OCI-LY3 (cell line): ENCODE data around the gene MRRF.

Experiments used
- H2AFZ ChIP-seq: fragments of 200-600, 300-600 bp; shearing (Covaris generic); 2 replicates; pipeline ENCODE4 v1.6.0; 2014; ENCODE audit warnings: antibody characterized with exemption, low read depth, low read length
- H3K27ac ChIP-seq: fragments of 200-600, 300-600 bp; sonication (generic); 2 replicates; pipeline ENCODE4 v1.5.1; 2014; ENCODE audit warnings: mild to moderate bottlenecking, low read length, moderate library complexity, mixed read lengths
- H3K27me3 ChIP-seq: fragments of 200-600, 300-600 bp; sonication (generic); 2 replicates; pipeline ENCODE4 v1.6.1; 2014; ENCODE audit warnings: low read depth, low read length, mixed read lengths
- H3K36me3 ChIP-seq: fragments of 200-600, 300-600 bp; sonication (generic); replicated peaks from 2 replicates; pipeline ENCODE3; 2014; ENCODE audit warnings: low read depth, low read length, mixed read lengths
- H3K4me1 ChIP-seq: fragments of 300-600, 200-600 bp; sonication (generic); 2 replicates; pipeline ENCODE4 v1.6.1; 2014; ENCODE audit warnings: low read length, mixed read lengths
- H3K4me2 ChIP-seq: fragments of 200-600, 300-600 bp; sonication (generic); 2 replicates; pipeline ENCODE4 v1.6.1; 2014; ENCODE audit warnings: low read length, mixed read lengths
- H3K4me3 ChIP-seq: fragments of 300-600, 200-600 bp; sonication (generic); 2 replicates; pipeline ENCODE4 v1.5.1; 2014; ENCODE audit warnings: antibody characterized with exemption, mild to moderate bottlenecking, low read length, moderate library complexity
- H3K79me2 ChIP-seq: fragments of 300-600, 200-600 bp; shearing (Covaris generic); 2 replicates; pipeline ENCODE4 v1.6.1; 2014; ENCODE audit warnings: mild to moderate bottlenecking, low read length, mixed read lengths
- H3K9ac ChIP-seq: fragments of 300-600, 200-600 bp; shearing (Covaris generic); 2 replicates; pipeline ENCODE4 v1.6.0; 2014; ENCODE audit warnings: mild to moderate bottlenecking, low read length, moderate library complexity
- H3K9me3 ChIP-seq: fragments of 200-600, 300-600 bp; shearing (Covaris generic); 2 replicates; pipeline ENCODE4 v1.6.1; 2014; ENCODE audit warnings: low read length, mixed read lengths; ENCODE audit not compliant: insufficient read depth
- H4K20me1 ChIP-seq: fragments of 200-600, 300-600 bp; sonication (generic); 2 replicates; pipeline ENCODE4 v1.6.1; 2016; ENCODE audit warnings: low read length, mixed read lengths; ENCODE audit not compliant: insufficient read depth
- EZH2phosphoT487 ChIP-seq: fragments of 200-600 bp; shearing (Covaris generic); IDR thresholded peaks from 2 replicates; pipeline ENCODE4 v1.6.1; 2018; ENCODE audit warnings: antibody characterized with exemption, mixed run types, low read depth
- TF ChIP-seq, protein P1 (sequence below): fragments of 200-600, 300-600 bp; sonication (generic); IDR thresholded peaks from 2 replicates; pipeline ENCODE4 v1.5.1; 2014; ENCODE audit warnings: antibody characterized with exemption, low read length, low read depth

The MRRF gene

GRCh38 chr9:122218935-122219855, 45.5 kb upstream of the MRRF start:
- Histone ChIP-seq H3K27ac (no peak overlapping the region), H3K36me3 (no peaks in the 10 kb centered on the region), H3K27me3 (no peaks in the 10 kb centered on the region), H3K79me2 (no peaks in the 10 kb centered on the region), H2AFZ (no peak overlapping the region), H3K9me3 (no peaks in the 10 kb centered on the region), H3K4me2 (no peak overlapping the region), H3K9ac (no peak overlapping the region), H3K4me3 (no peak overlapping the region), H4K20me1 (no peaks in the 10 kb centered on the region), H3K4me1 (no peaks in the 10 kb centered on the region)
- TF ChIP-seq, protein P1, sequence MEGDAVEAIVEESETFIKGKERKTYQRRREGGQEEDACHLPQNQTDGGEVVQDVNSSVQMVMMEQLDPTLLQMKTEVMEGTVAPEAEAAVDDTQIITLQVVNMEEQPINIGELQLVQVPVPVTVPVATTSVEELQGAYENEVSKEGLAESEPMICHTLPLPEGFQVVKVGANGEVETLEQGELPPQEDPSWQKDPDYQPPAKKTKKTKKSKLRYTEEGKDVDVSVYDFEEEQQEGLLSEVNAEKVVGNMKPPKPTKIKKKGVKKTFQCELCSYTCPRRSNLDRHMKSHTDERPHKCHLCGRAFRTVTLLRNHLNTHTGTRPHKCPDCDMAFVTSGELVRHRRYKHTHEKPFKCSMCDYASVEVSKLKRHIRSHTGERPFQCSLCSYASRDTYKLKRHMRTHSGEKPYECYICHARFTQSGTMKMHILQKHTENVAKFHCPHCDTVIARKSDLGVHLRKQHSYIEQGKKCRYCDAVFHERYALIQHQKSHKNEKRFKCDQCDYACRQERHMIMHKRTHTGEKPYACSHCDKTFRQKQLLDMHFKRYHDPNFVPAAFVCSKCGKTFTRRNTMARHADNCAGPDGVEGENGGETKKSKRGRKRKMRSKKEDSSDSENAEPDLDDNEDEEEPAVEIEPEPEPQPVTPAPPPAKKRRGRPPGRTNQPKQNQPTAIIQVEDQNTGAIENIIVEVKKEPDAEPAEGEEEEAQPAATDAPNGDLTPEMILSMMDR = no peak
- TF ChIP-seq EZH2phosphoT487 = no peak

DNA sequence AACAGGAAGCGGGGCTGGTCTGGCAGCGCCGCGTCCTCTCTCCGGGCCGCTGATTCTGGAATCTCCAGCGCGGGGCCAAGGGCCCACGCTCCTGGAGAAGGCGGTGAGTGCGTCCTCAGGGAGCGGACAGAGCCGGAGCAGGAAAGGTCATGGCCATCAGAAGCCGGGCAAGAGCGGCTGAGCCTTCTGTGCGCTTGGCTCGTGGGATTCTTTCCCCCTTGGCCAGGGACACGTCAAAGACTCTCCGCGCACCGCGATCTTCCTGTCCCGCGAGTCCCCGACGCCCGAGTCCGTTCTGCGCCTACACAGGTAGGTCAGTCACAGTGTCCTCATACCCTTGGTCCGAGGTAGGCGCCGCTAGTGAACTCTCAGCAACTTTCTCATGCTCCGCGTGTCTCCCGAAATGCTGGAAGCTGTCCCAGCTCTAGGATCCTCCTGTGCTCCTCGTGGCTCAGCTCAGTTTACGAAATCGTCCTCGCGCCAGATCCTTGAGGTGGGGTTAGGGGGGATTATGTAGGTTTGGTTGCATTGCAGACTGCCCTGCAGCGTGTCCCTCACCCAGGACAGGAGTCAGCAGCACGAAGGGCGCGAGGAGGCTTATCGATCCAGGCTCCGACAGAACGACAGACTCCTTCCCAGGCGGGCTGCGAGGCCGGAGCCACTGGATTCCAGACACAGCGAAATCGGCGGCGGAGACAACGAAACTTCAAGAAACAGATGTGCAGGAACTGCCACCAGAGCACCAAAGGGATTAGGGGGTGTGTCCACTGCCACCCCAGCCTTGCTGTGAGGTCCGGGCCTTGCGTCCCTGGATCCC, 44.6 kb upstream of the MRRF start:
- Histone ChIP-seq H3K4me2 (no peak overlapping the region), H3K36me3 (no peaks in the 10 kb centered on the region), H4K20me1 (no peaks in the 10 kb centered on the region), H3K4me1 (no peaks in the 10 kb centered on the region), H3K9me3 (no peaks in the 10 kb centered on the region), H3K79me2 (no peaks in the 10 kb centered on the region), H3K27ac (no peak overlapping the region), H2AFZ (no peak overlapping the region), H3K9ac (no peak overlapping the region), H3K4me3 (no peak overlapping the region), H3K27me3 (no peaks in the 10 kb centered on the region)
- TF ChIP-seq, protein P1 = no peak
- TF ChIP-seq EZH2phosphoT487 = no peak

- Histone ChIP-seq H3K4me3 (no peak overlapping the region), H3K36me3 (no peaks in the 10 kb centered on the region), H3K9me3 (no peaks in the 10 kb centered on the region), H2AFZ (no peak overlapping the region), H4K20me1 (no peaks in the 10 kb centered on the region), H3K79me2 (no peaks in the 10 kb centered on the region), H3K4me2 (no peak overlapping the region), H3K4me1 (no peaks in the 10 kb centered on the region), H3K27me3 (no peaks in the 10 kb centered on the region), H3K27ac (no peak overlapping the region), H3K9ac (no peak overlapping the region)
- no peak for TF ChIP-seq EZH2phosphoT487
- TF ChIP-seq, protein P1 = no peak
These were observed 44.0 kb upstream of the MRRF start for GRCh38 chr9:122220673-122221182.
